ENCODE data around the gene ZNF217.
A peak's percentile ranks its signal among the peaks of the same experiment; 100 is the strongest.
"Not testable (repeated sequence)": the region's sequence is repeated elsewhere in the genome, so short reads cannot be mapped to it uniquely, and the experiment has no call there.

ZNF217 gene

GRCh38 chr20:53617791-53618489, 24.3 kb upstream of the ZNF217 start:
- no peak overlapping the region for H3K4me3 ChIP-seq (replicated peaks; ENCODE audit: low read depth, low read length)
- no peak for TF ChIP-seq CTCF (IDR thresholded peaks at IDR 0.05; ENCODE audit: low read depth, low read length, missing control alignments)
- no peak for DNase-seq (ENCODE audit: extremely low read depth, low read depth)

- not testable (repeated sequence) for H3K4me3 ChIP-seq (replicated peaks; ENCODE audit: low read depth, low read length); DNase-seq (ENCODE audit: extremely low read depth, low read depth)
These were observed 22.9 kb upstream of the ZNF217 start for GRCh38 chr20:53616489-53616888.

GRCh38 chr20:53613748-53614147, 20.1 kb upstream of the ZNF217 start:
- H3K4me3 ChIP-seq (replicated peaks; ENCODE audit: low read depth, low read length): no peak overlapping the region
- TF ChIP-seq CTCF (IDR thresholded peaks at IDR 0.05; ENCODE audit: low read depth, low read length, missing control alignments): no peak
- DNase-seq (ENCODE audit: extremely low read depth, low read depth): no peak

GRCh38 chr20:53612289-53612688, 18.6 kb upstream of the ZNF217 start:
- DNase-seq (ENCODE audit: extremely low read depth, low read depth): not testable (repeated sequence)

GRCh38 chr20:53611449-53611894, 17.8 kb upstream of the ZNF217 start:
- peak; percentile 94 for DNase-seq (ENCODE audit: extremely low read depth, low read depth)
- H3K4me3 ChIP-seq (replicated peaks; ENCODE audit: low read depth, low read length): no peak overlapping the region
- TF ChIP-seq CTCF (IDR thresholded peaks at IDR 0.05; ENCODE audit: low read depth, low read length, missing control alignments): no peak

More at GRCh38 chr20:53612289-53612688, 18.6 kb upstream of the ZNF217 start:
- not testable (repeated sequence) for H3K4me3 ChIP-seq (replicated peaks; ENCODE audit: low read depth, low read length)

GRCh38 chr20:53609491-53610445, 16.1 kb upstream of the ZNF217 start:
- H3K4me3 ChIP-seq (replicated peaks; ENCODE audit: low read depth, low read length): peak overlapping the region; percentile 25
- no peak for TF ChIP-seq CTCF (IDR thresholded peaks at IDR 0.05; ENCODE audit: low read depth, low read length, missing control alignments)
- no peak for DNase-seq (ENCODE audit: extremely low read depth, low read depth)

- TF ChIP-seq CTCF (IDR thresholded peaks at IDR 0.05; ENCODE audit: low read depth, low read length, missing control alignments): no peak
- peak overlapping the region; percentile 25 for H3K4me3 ChIP-seq (replicated peaks; ENCODE audit: low read depth, low read length)
- no peak for DNase-seq (ENCODE audit: extremely low read depth, low read depth)
These were observed 15.1 kb upstream of the ZNF217 start for GRCh38 chr20:53608456-53609452.
